ENCODE results near the gene AMBP. TPM values are rescaled to one million over a fixed set of nuclear protein-coding genes. Genes with fewer than 3 reads are reported as not detected.

AMBP gene
- total and polyA plus RNA-seq, 2 experiments from 2014 or later: 0.64 TPM; not detected in 1

GRCh38 chr9:114026335-114026734 is 51.8 kb downstream of the AMBP start:
- Histone ChIP-seq H3K36me3 (peaks cover 6% of the 10 kb centered on the region), H3K27me3 (no peaks in the 10 kb centered on the region), H3K9me3 (ENCODE audit: low read depth) (no peaks in the 10 kb centered on the region), H3K4me3 (no peak overlapping the region), H3K27ac (no peak overlapping the region), H3K4me1 (ENCODE audit: low read depth) (no peaks in the 10 kb centered on the region)
- DNase-seq (ENCODE audit: low read depth in 1 of 2, low spot score in 1 of 2): no peak
- no peak for TF ChIP-seq CTCF (IDR thresholded peaks at IDR 0.05; ENCODE audit: low read depth, low read length)

- no peak for DNase-seq (ENCODE audit: low read depth in 1 of 2, low spot score in 1 of 2)
- Histone ChIP-seq H3K36me3 (peaks cover 6% of the 10 kb centered on the region), H3K4me3 (no peak overlapping the region), H3K27me3 (no peaks in the 10 kb centered on the region), H3K27ac (no peak overlapping the region), H3K4me1 (ENCODE audit: low read depth) (no peaks in the 10 kb centered on the region), H3K9me3 (ENCODE audit: low read depth) (no peaks in the 10 kb centered on the region)
- TF ChIP-seq CTCF (IDR thresholded peaks at IDR 0.05; ENCODE audit: low read depth, low read length): no peak
These were observed 52.3 kb downstream of the AMBP start for GRCh38 chr9:114025760-114026159.

GRCh38 chr9:114025196-114025753 is 52.8 kb downstream of the AMBP start:
- no peak for TF ChIP-seq CTCF (IDR thresholded peaks at IDR 0.05; ENCODE audit: low read depth, low read length)
- H3K4me3 ChIP-seq: no peak overlapping the region
- H3K9me3 ChIP-seq (ENCODE audit: low read depth): no peaks in the 10 kb centered on the region
- DNase-seq (ENCODE audit: low read depth in 1 of 2, low spot score in 1 of 2): peak in 1 of 2 donors; percentile 13
- H3K4me1 ChIP-seq (ENCODE audit: low read depth): no peaks in the 10 kb centered on the region
- H3K27ac ChIP-seq: no peak overlapping the region
- H3K36me3 ChIP-seq: peaks cover 6% of the 10 kb centered on the region
- H3K27me3 ChIP-seq: no peaks in the 10 kb centered on the region

GRCh38 chr9:114023961-114024360 is 54.1 kb downstream of the AMBP start:
- Histone ChIP-seq H3K36me3 (peaks cover 4% of the 10 kb centered on the region), H3K4me1 (ENCODE audit: low read depth) (no peaks in the 10 kb centered on the region), H3K27me3 (no peaks in the 10 kb centered on the region), H3K4me3 (no peak overlapping the region), H3K9me3 (ENCODE audit: low read depth) (no peaks in the 10 kb centered on the region), H3K27ac (no peak overlapping the region)
- no peak for DNase-seq (ENCODE audit: low read depth in 1 of 2, low spot score in 1 of 2)
- no peak for TF ChIP-seq CTCF (IDR thresholded peaks at IDR 0.05; ENCODE audit: low read depth, low read length)

- H3K27ac ChIP-seq: no peak overlapping the region
- peaks cover 2% of the 10 kb centered on the region for H3K36me3 ChIP-seq
- H3K4me1 ChIP-seq (ENCODE audit: low read depth): no peaks in the 10 kb centered on the region
- TF ChIP-seq CTCF (IDR thresholded peaks at IDR 0.05; ENCODE audit: low read depth, low read length): no peak
- H3K27me3 ChIP-seq: no peaks in the 10 kb centered on the region
- DNase-seq (ENCODE audit: low read depth in 1 of 2, low spot score in 1 of 2): no peak
- H3K4me3 ChIP-seq: no peak overlapping the region
- H3K9me3 ChIP-seq (ENCODE audit: low read depth): no peaks in the 10 kb centered on the region
These were observed 56.5 kb downstream of the AMBP start for GRCh38 chr9:114021578-114021977.

Measured in cardiac muscle cell (in vitro differentiated cells and primary cell).